Left lung (tissue), 10 donors: ENCODE results near the gene SUPT4H1. TPM values are rescaled to one million over a fixed set of nuclear protein-coding genes. Genes with fewer than 3 reads are reported as not detected.

Experiments used
- ATAC-seq: fragments of 200-7000 bp; cut with Tn5 transposase; one replicate; pipeline ENCODE4 v1.9.1; 2020; ENCODE audit warnings: moderate library complexity
- DNase-seq, 4 donors: peaks; one replicate each; pipeline ENCODE4 v3.0.0-alpha.2; 2013 to 2020
- H3K27ac ChIP-seq, 2 donors: fragments of 200-600 bp; sonication (generic) in 1 of 2; one replicate each; pipeline versions ENCODE4 v1.5.0 to v1.8.0; 2020 to 2021
- H3K27me3 ChIP-seq, 2 donors: fragments of 200-600 bp; sonication (generic) in 1 of 2; one replicate each; pipeline versions ENCODE4 v1.5.0 to v1.8.0; 2020 to 2021
- H3K36me3 ChIP-seq, 2 donors: fragments of 200-600 bp; sonication (generic) in 1 of 2; one replicate each; pipeline versions ENCODE4 v1.5.0 to v1.8.0; 2020 to 2021
- H3K4me1 ChIP-seq, 2 donors: fragments of 200-600 bp; one replicate each; pipeline ENCODE4 v1.8.0; 2021
- H3K4me3 ChIP-seq, 2 donors: fragments of 200-600 bp; sonication (generic) in 1 of 2; one replicate each; pipeline versions ENCODE4 v1.5.0 to v1.8.0; 2020 to 2021; ENCODE audit warnings: mild to moderate bottlenecking in 1 of 2
- H3K9me3 ChIP-seq, 2 donors: fragments of 200-600 bp; sonication (generic) in 1 of 2; one replicate each; pipeline versions ENCODE4 v1.5.0 to v1.8.0; 2020 to 2021
- intact Hi-C, 2 donors: fragments of 100-400 bp; cut with DNase I; formaldehyde crosslinking; loops; one replicate each; pipeline versions ENCODE4 v1.11.2 to v1.14.2; 2022
- polyA plus RNA-seq, 6 donors: library from polyadenylated mRNA; unstranded; fragments of 120-200 nt; gene quantifications; one replicate each; pipeline ENCODE4 v1.2.1, GENCODE V29; 2013; ENCODE audit not compliant: insufficient read length in 6 of 6
- total RNA-seq, 2 donors: library from RNA; stranded (reverse); fragmentation: NEBNext Ultra II Directional; extraction: Animal tissue kit (Norgen Biotek cat#: 25700); gene quantifications; one replicate each; pipeline ENCODE4 v1.2.1, GENCODE V29; 2021
- TF ChIP-seq, protein P1 (sequence below), 2 donors: fragments of 200-600 bp; sonication (generic) in 1 of 2; IDR thresholded peaks; one replicate each; pipeline versions ENCODE4 v1.5.0 to v1.8.0; 2021; ENCODE audit warnings: antibody characterized with exemption in 2 of 2
- donor health status: DM: no; HTN: yes; CAD: no.
- donor health status: DM: no; HTN: no; CAD: no.

Gene SUPT4H1
- total and polyA plus RNA-seq, 8 donors, result 68.4 to 139 (median 124) TPM

DNA sequence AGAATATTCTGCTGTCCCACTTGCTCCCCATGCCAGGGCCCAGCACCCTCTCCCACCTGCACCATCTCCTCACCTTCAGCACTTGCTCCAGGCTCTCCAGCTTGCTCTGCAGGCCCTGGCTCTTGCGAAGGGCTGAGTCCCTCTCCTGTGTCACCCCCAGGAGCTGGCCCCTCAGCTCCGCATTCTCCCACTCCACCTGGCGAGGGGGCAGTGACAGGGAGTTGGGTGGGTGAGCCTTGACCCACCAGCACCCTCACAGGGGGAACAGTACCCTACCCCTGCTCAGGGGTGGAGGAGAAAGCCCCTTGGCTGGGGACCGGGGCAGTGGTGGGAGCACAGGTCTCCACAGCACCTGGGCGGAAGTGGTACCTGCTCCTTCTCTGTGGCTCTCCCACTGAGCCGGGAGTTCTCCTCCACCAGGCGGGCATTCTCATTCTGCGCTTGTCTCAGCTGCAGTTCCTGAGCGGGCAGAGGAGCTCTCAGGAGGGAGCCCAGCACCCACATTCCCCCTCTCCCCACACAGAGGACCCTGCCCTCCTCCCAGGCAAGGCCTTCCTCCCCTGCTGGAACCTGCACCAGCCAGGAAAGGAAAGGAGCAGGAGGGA lies 29.3 kb downstream of the SUPT4H1 start:
- TF ChIP-seq, protein P1, sequence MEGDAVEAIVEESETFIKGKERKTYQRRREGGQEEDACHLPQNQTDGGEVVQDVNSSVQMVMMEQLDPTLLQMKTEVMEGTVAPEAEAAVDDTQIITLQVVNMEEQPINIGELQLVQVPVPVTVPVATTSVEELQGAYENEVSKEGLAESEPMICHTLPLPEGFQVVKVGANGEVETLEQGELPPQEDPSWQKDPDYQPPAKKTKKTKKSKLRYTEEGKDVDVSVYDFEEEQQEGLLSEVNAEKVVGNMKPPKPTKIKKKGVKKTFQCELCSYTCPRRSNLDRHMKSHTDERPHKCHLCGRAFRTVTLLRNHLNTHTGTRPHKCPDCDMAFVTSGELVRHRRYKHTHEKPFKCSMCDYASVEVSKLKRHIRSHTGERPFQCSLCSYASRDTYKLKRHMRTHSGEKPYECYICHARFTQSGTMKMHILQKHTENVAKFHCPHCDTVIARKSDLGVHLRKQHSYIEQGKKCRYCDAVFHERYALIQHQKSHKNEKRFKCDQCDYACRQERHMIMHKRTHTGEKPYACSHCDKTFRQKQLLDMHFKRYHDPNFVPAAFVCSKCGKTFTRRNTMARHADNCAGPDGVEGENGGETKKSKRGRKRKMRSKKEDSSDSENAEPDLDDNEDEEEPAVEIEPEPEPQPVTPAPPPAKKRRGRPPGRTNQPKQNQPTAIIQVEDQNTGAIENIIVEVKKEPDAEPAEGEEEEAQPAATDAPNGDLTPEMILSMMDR (IDR thresholded peaks at IDR 0.05), result no peak
- H3K4me1 ChIP-seq, result peaks cover 0 to 36% of the 10 kb centered on the region in 2 donors
- H3K27me3 ChIP-seq, result peaks cover 0 to 37% of the 10 kb centered on the region in 2 donors
- intact Hi-C loops, result no loop called here
- H3K27ac ChIP-seq, result no peak overlapping the region
- H3K4me3 ChIP-seq, result no peak overlapping the region
- DNase-seq (peak in 1 of 4 donors; percentile 37), ATAC-seq (no peak)
- no peaks in the 10 kb centered on the region for H3K36me3 ChIP-seq
- H3K9me3 ChIP-seq, result no peaks in the 10 kb centered on the region

DNA sequence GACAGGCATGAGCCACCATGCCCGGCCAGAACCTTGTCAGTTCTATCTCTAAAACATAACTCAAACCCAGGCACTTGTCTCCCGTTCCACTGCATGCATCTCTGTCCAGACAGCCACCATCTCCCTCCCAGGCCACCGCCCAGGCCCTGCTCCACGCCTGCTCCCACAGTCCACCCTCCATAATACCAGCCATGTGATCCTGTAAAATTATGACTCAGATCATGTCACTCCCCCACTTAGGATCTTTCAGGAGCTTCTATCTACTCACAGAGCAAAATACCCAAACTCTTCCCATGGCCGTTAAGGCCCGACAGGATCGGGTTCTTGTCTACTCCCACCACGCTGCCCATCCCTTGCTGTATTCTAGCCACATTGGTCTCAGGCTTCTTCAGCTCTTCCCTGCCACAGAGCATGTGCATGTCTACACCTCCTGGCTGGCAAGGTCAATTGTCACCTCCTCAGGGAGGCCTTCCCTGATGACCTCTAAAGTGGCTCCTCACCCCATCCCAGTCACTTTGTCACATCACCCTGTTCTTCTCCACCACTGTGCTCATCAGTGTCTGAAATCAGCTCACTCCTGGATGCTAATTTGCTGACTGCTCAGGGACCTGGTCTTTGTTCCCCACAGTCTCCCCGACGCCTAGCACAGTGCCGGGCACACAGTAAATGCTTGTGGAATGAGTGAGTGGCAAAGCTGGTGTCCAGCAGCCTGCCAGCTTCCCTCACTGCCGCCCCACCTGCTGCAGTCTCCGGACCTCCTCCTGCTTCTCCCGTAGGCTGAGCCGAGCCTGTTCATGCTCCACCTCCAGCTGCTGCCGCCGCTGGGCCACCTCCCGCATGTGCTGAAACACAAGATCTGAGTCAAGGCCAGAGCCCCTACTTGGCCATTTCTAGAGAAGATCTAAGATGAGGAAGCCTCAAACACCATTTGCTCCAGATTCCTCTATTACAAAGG lies 30.2 kb downstream of the SUPT4H1 start:
- Histone ChIP-seq H3K36me3 (no peaks in the 10 kb centered on the region), H3K4me3 (no peak overlapping the region), H3K27ac (no peak overlapping the region), H3K9me3 (no peaks in the 10 kb centered on the region), H3K4me1 (peaks cover 0 to 36% of the 10 kb centered on the region in 2 donors), H3K27me3 (peaks cover 0 to 35% of the 10 kb centered on the region in 2 donors)
- ATAC-seq, result no peak
- DNase-seq, result peak in 1 of 4 donors; percentile 61
- intact Hi-C loops, result no loop called here
- TF ChIP-seq, protein P1 (IDR thresholded peaks at IDR 0.05), result no peak

DNA sequence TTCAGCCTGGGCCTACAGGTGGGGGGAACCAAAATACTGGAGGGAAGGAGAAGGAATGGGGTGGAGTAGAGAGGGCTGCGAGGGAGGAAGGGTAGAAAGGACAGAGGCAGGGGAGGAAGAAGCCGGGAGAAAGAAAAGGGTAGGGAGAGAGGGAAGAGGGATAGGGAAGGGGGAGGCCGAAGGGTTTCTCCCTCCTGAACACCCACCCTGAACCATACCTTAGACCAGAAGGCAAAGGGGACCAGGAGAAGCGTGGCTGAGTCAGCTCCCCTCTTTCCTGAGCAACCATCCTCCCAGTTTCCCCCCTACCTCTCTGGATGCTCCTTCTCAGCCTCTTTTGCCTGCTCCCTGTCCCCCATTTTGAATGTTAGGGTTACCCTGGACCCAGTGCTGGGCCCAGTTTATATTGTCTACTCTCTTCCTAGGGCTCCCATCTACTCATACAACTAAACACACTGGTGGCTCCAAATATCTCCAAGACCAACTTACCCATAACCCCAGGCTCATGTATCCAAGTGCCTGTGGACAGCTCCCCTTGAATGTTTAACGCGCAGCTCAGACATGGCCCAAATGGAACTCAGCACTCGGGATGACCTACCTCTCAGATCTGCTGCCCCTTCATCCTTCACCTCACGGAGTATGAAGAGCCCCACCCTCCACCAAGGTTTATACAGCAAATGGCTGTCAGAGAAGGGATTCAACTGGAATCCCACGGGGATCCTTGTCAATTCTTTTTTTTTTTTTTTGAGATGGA lies 31.3 kb downstream of the SUPT4H1 start:
- Histone ChIP-seq H3K27ac (no peak overlapping the region), H3K4me1 (peaks cover 0 to 25% of the 10 kb centered on the region in 2 donors), H3K9me3 (no peaks in the 10 kb centered on the region), H3K36me3 (no peaks in the 10 kb centered on the region), H3K4me3 (no peak overlapping the region), H3K27me3 (peaks cover 0 to 31% of the 10 kb centered on the region in 2 donors)
- TF ChIP-seq, protein P1 (IDR thresholded peaks at IDR 0.05), result no peak
- intact Hi-C loops, result no loop called here
- ATAC-seq (no peak), DNase-seq (no peak)

DNA sequence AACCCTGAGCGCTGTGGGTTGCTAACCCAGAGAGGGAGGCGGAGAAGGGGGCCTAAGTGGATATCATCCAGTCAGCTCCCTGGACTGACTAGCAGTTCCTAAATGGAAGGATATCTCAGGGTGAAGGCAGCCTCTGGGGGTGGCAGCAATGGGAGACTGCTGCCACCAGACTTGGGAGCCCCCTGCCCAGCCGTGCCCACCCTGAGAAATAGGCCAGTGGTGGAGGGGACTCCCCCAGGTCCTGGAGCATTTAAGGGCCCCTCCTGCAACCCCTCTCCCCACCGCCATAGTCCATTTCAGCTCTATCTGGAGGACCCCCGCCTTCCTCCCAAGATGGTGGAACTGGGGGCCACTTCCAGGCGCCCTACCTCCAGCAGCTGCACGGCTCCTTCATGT lies 31.8 kb downstream of the SUPT4H1 start:
- Histone ChIP-seq H3K27me3 (peaks cover 0 to 25% of the 10 kb centered on the region in 2 donors), H3K4me3 (no peak overlapping the region), H3K9me3 (no peaks in the 10 kb centered on the region), H3K27ac (no peak overlapping the region), H3K4me1 (peaks cover 0 to 20% of the 10 kb centered on the region in 2 donors), H3K36me3 (no peaks in the 10 kb centered on the region)
- DNase-seq, result no peak
- TF ChIP-seq, protein P1 (IDR thresholded peaks at IDR 0.05), result no peak
- intact Hi-C loops, result no loop called here
- ATAC-seq, result no peak
